Astrocyte of the hippocampus (primary cell): ENCODE measurements around the gene SLC13A3.

Source experiments
- DNase-seq: peaks from one replicate; pipeline ENCODE4 v3.0.0; 2011; ENCODE audit warnings: low read depth, low spot score

Gene SLC13A3

DNA sequence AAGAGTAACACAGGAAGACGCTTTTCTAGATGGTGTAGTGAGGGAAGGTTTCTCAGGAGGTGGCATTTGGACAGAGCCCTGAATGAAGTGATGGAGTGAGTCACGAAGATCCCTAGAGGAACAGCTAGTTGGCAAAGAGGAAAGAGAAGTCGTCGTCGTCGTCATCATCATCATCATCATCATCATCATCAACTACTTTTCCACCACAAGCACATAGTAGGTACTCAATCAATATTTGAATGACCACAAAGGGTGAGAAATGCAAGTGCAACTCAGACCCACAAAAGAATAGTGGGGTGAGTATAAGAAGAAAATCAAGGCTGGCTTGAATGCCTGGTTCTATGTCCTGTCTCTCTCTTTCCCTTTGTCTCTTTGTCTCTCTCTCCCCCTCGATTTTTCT, 72.5 kb downstream of the SLC13A3 start:
- no peak for DNase-seq

GRCh38 chr20:46576774-46577395, 74.4 kb downstream of the SLC13A3 start:
- no peak for DNase-seq

GRCh38 chr20:46575937-46576461, 75.3 kb downstream of the SLC13A3 start:
- DNase-seq: no peak

- DNase-seq: no peak
Measured at GRCh38 chr20:46575394-46575793, 75.9 kb downstream of the SLC13A3 start.

GRCh38 chr20:46573788-46574584, 77.3 kb downstream of the SLC13A3 start:
- DNase-seq: no peak

DNA sequence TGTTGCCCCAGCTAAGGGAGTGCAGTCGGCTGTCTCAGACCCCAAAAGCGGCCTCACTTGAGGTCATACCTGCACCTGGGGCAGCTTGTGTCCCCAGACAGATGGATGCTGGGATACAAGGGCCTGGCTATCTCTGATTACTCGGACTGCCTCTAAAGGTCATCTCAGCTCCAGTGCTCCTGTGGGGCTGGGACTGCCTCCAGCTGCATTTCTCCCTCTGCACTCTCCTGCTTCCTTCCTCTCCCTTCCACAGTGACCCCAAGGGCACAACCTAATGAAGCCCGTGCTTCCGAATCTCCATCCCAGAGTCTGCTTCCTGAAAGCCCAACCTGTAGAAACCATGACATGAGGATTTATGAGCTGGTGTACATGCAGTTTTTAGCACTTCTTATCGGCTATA, 78.0 kb downstream of the SLC13A3 start:
- DNase-seq: no peak

DNA sequence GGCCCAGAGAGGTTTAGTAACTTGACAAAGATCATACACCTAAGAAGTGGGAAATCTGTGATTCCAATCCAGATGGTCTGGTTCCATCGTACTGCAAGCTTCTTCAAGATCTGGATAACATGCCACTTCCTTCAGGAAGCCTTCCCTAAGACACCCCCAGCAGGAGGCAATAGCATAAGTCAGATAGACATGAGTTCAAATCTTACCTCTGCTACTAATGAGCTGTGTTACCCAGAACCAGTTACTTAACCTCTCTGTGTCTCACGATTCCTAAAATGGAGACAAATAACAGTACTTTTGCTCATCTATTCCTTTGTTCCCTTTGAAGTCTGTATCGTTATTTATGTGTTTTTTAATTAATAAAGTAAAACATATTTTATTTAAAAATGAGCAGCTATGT, 78.5 kb downstream of the SLC13A3 start:
- no peak for DNase-seq

DNA sequence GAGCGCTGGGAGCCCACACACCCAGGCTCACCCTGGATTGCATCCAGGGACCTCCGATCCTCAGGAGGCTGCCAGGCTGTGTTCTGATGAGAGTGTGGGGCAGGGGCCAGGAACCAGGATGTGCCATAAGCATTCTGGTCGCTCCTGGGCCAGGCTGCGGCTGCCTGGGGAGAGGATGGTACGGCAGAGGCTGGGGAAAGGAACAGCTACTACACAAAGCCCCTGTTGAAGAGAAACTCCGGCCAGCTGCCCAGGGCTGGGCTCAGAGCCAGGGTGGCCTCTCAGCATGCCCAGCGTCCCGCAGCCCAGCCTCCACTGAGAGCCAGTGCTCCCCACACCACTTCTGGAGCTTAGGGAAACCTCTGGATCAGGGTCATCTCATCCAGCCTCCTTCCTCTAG, 79.1 kb downstream of the SLC13A3 start:
- DNase-seq: peak; percentile 71

GRCh38 chr20:46571418-46571817, 79.8 kb downstream of the SLC13A3 start:
- no peak for DNase-seq

- DNase-seq: no peak
Measured at GRCh38 chr20:46570956-46571355, 80.3 kb downstream of the SLC13A3 start.

DNA sequence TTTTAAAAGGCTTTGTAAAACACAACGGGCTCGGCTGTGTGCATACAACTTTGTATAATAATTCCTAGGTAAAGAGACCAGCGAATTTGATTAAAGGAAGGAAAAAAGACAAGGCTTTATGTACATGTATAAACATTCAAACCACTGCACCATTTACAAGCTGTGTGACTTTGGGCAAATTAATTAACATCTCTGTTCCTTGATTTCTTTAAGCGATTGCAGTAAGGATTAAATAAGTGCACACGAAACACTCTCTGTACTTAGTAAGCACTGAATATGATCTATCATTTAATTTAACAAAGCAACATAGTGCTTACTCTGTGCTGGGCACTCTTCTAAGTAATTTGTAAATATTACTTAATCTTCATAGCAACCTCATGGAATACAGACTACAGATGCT, 81.3 kb downstream of the SLC13A3 start:
- no peak for DNase-seq

DNA sequence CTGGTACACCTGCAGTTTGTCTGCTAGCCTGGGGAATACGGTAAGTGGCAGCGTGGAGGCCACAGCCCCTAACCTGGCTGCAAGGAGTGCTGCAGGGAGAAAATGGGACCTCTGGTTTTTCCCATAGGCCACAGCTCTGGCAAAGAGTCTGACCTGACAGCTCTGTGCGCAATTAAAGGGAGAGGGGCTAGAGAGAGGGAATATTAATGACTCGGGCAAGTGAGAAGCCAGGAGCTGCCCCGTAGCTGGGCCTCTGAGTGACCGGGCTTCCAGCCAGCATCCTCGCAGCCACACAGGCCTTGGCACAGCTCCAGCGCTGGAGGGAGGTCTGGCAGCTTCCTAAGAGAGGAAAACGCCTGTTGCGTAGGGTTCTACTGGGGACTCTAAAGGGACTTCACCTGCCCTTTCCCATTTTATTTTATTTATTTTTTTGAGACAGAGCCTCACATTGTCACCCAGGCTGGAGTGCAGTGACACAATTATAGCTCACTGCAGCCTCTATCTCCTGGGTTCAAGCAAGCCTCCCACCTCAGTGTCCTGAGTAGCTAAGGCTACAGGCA, 82.6 kb downstream of the SLC13A3 start:
- peak; percentile 95 for DNase-seq

DNA sequence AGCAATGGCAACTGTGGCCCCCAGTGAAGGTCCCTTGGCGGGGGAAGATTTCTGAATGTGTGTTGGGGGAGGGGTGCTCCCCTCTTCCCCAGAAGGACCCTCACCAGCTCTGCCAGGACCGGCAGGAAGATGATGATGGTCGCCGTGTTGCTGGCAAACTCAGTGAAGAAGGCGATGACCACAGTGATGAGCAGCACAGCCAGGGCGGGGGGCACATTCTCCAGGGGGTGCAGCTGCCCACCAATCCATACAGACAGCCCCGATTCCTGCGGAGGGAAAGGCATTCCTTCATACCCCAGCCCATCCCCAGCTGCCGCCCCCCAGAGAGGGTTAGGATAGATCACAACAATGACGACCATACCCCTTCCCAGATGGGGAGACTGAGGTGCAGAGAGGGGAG, 85.1 kb downstream of the SLC13A3 start:
- no peak for DNase-seq

GRCh38 chr20:46564241-46564957, 86.9 kb downstream of the SLC13A3 start:
- DNase-seq: no peak

- DNase-seq: no peak
Measured at GRCh38 chr20:46563860-46564221, 87.4 kb downstream of the SLC13A3 start.

GRCh38 chr20:46563170-46563859, 87.9 kb downstream of the SLC13A3 start:
- no peak for DNase-seq

GRCh38 chr20:46562373-46563169, 88.7 kb downstream of the SLC13A3 start:
- peak; percentile 80 for DNase-seq

DNA sequence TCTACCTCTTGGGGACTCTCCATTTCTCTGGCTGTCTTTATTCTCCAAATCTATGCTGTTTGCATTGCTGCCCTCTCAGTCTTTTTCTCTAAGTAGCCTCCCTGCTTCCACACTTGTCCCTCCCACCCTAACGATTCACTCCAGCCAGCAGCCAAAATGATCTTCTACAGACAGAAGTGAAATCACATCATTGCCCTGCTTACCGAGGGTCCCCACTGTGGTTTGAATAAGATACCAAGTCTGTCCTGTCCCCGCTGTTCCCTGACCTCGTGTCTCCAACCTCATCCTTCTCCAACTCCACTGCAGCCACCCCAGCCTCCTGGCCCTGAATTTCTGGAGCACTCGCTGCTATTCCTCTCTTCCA, 89.3 kb downstream of the SLC13A3 start:
- DNase-seq: no peak

GRCh38 chr20:46559685-46560440, 91.4 kb downstream of the SLC13A3 start:
- no peak for DNase-seq

DNA sequence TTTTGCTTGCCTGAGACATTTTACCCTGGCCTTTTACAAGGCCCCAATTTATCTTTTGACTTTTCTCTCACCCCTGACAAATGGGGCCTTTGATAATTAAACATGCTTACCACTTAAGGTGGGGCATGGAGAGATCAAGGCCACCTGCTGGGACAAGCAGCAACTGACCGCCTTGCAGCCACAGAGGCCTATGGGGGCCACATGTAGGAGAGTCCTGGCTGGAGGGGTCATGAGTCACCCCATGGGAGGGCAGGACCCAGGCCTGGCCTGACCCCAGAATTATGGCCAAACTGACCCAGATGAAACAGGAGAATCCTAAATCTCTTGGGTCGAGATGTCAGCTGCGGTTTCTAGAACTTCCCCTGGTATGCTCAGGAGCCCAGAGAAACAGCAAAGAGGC, 92.3 kb downstream of the SLC13A3 start:
- DNase-seq: no peak
